OCI-LY3 (cell line): ENCODE results near the gene GRID1.

Source experiments
- H2AFZ ChIP-seq: fragments of 200-600, 300-600 bp; shearing (Covaris generic); 2 replicates; pipeline ENCODE4 v1.6.0; 2014; ENCODE audit warnings: antibody characterized with exemption, low read depth, low read length
- H3K27ac ChIP-seq: fragments of 200-600, 300-600 bp; sonication (generic); 2 replicates; pipeline ENCODE4 v1.5.1; 2014; ENCODE audit warnings: mild to moderate bottlenecking, low read length, moderate library complexity, mixed read lengths
- H3K27me3 ChIP-seq: fragments of 200-600, 300-600 bp; sonication (generic); 2 replicates; pipeline ENCODE4 v1.6.1; 2014; ENCODE audit warnings: low read depth, low read length, mixed read lengths
- H3K36me3 ChIP-seq: fragments of 200-600, 300-600 bp; sonication (generic); replicated peaks from 2 replicates; pipeline ENCODE3; 2014; ENCODE audit warnings: low read depth, low read length, mixed read lengths
- H3K4me1 ChIP-seq: fragments of 300-600, 200-600 bp; sonication (generic); 2 replicates; pipeline ENCODE4 v1.6.1; 2014; ENCODE audit warnings: low read length, mixed read lengths
- H3K4me2 ChIP-seq: fragments of 200-600, 300-600 bp; sonication (generic); 2 replicates; pipeline ENCODE4 v1.6.1; 2014; ENCODE audit warnings: low read length, mixed read lengths
- H3K4me3 ChIP-seq: fragments of 300-600, 200-600 bp; sonication (generic); 2 replicates; pipeline ENCODE4 v1.5.1; 2014; ENCODE audit warnings: antibody characterized with exemption, mild to moderate bottlenecking, low read length, moderate library complexity
- H3K79me2 ChIP-seq: fragments of 300-600, 200-600 bp; shearing (Covaris generic); 2 replicates; pipeline ENCODE4 v1.6.1; 2014; ENCODE audit warnings: mild to moderate bottlenecking, low read length, mixed read lengths
- H3K9ac ChIP-seq: fragments of 300-600, 200-600 bp; shearing (Covaris generic); 2 replicates; pipeline ENCODE4 v1.6.0; 2014; ENCODE audit warnings: mild to moderate bottlenecking, low read length, moderate library complexity
- H3K9me3 ChIP-seq: fragments of 200-600, 300-600 bp; shearing (Covaris generic); 2 replicates; pipeline ENCODE4 v1.6.1; 2014; ENCODE audit warnings: low read length, mixed read lengths; ENCODE audit not compliant: insufficient read depth
- H4K20me1 ChIP-seq: fragments of 200-600, 300-600 bp; sonication (generic); 2 replicates; pipeline ENCODE4 v1.6.1; 2016; ENCODE audit warnings: low read length, mixed read lengths; ENCODE audit not compliant: insufficient read depth
- CTCF ChIP-seq: fragments of 200-600, 300-600 bp; sonication (generic); IDR thresholded peaks from 2 replicates; pipeline ENCODE4 v1.5.1; 2014; ENCODE audit warnings: antibody characterized with exemption, low read length, low read depth
- EZH2phosphoT487 ChIP-seq: fragments of 200-600 bp; shearing (Covaris generic); IDR thresholded peaks from 2 replicates; pipeline ENCODE4 v1.6.1; 2018; ENCODE audit warnings: antibody characterized with exemption, mixed run types, low read depth

GRID1 gene

DNA sequence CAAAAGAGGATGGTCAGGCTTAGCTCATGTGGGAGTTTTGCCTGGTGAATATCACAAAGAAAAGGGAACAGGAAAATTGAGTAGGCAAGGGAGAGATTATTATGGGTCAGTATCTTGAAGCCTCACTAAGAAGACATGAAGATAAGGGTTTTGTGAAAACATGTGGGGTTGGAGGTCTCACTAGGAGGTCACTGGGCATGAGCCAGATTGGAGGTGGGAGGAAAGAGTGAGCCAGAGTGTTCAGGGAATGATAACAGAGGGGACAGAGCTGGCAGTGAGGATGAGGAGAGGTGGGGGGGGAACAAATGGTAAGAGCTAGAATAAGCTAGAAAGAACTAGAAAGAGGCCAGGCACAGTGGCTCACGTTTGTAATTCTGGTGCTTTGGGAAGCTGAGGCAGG lies 374.3 kb downstream of the GRID1 start:
- Histone ChIP-seq H3K27me3 (peaks cover 13% of the 10 kb centered on the region; the same call in 1 of the 2 replicates), H3K36me3 (no peaks in the 10 kb centered on the region), H3K27ac (no peak overlapping the region), H3K4me1 (no peaks in the 10 kb centered on the region), H3K79me2 (no peaks in the 10 kb centered on the region), H3K4me2 (no peak overlapping the region), H4K20me1 (no peaks in the 10 kb centered on the region), H2AFZ (no peak overlapping the region), H3K9me3 (no peaks in the 10 kb centered on the region), H3K4me3 (no peak overlapping the region), H3K9ac (no peak overlapping the region)
- TF ChIP-seq EZH2phosphoT487 (no peak), CTCF (no peak)

DNA sequence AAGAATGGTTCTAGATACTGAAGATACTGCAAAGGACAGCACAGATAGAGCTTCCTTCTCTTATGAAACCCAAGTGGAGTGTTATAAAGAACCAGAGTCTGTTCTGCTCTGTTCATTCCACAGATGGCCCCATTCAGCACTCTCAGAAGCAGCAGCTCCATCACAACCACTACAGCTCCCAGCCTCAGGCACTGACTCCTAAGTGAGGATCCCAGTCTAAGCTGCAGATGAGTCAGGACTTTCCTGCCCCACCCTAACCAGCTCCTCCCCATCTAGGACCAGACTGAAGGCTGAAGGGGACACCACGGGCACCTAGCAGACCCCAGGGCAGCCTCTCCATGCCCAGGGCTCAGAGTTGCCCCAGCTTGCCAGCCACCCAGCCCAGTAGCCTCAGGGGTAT lies 379.8 kb downstream of the GRID1 start:
- Histone ChIP-seq H3K4me3 (no peak overlapping the region), H3K79me2 (no peaks in the 10 kb centered on the region), H3K9me3 (no peaks in the 10 kb centered on the region), H3K36me3 (no peaks in the 10 kb centered on the region), H3K27me3 (0 out of 2 replicates have a peak, but pooled peaks cover 4% of the 10 kb centered on the region), H3K4me1 (no peaks in the 10 kb centered on the region), H3K4me2 (no peak overlapping the region), H3K27ac (no peak overlapping the region), H3K9ac (no peak overlapping the region), H2AFZ (no peak overlapping the region), H4K20me1 (no peaks in the 10 kb centered on the region)
- TF ChIP-seq CTCF (no peak), EZH2phosphoT487 (no peak)

GRCh38 chr10:85983051-85983450 lies 383.5 kb downstream of the GRID1 start:
- Histone ChIP-seq H3K9ac (no peak overlapping the region), H4K20me1 (no peaks in the 10 kb centered on the region), H3K79me2 (no peaks in the 10 kb centered on the region), H3K4me3 (no peak overlapping the region), H3K27ac (no peak overlapping the region), H3K4me1 (no peaks in the 10 kb centered on the region), H3K4me2 (no peak overlapping the region), H3K36me3 (no peaks in the 10 kb centered on the region), H3K9me3 (no peaks in the 10 kb centered on the region), H2AFZ (no peak overlapping the region), H3K27me3 (no peaks in the 10 kb centered on the region)
- TF ChIP-seq EZH2phosphoT487: no peak
- no peak for TF ChIP-seq CTCF

DNA sequence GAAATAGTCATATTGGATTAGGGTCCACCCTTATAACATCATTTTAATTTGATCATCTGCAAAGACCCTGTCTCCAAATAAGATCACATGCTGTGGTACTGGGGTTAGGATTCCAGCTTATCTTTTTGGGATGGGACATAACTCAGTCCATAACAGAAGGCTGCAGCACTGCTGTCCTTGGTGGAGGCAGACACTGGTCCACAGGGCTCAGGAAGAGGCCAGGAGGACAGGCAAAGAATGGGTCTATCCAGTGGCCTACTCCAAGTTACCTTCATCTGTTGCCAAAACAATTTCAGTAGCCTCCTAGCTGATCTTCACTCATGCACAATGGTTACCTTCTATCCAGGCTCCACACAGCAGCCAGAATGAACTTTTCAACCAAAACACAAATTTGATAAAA lies 387.0 kb downstream of the GRID1 start:
- no peaks in the 10 kb centered on the region for H4K20me1 ChIP-seq
- H3K9ac ChIP-seq: no peak overlapping the region
- no peaks in the 10 kb centered on the region for H3K79me2 ChIP-seq
- no peak overlapping the region for H3K4me3 ChIP-seq
- H2AFZ ChIP-seq: no peak overlapping the region
- H3K9me3 ChIP-seq: no peaks in the 10 kb centered on the region
- no peak overlapping the region for H3K4me2 ChIP-seq
- TF ChIP-seq EZH2phosphoT487 (no peak), CTCF (no peak)
- H3K36me3 ChIP-seq: no peaks in the 10 kb centered on the region
- no peaks in the 10 kb centered on the region for H3K4me1 ChIP-seq
- H3K27ac ChIP-seq: no peak overlapping the region
- no peaks in the 10 kb centered on the region for H3K27me3 ChIP-seq
